HG02981 (cell line): ENCODE measurements around the gene KCNH6.

Source experiments
- ATAC-seq: cut with Tn5 transposase; IDR thresholded peaks from one replicate; pipeline ENCODE4 v1.9.1; 2021; ENCODE audit warnings: mild to moderate bottlenecking, moderate library complexity; ENCODE audit not compliant: unreplicated experiment

Gene KCNH6

GRCh38 chr17:63523253-63523855, at the start of gene KCNH6:
Gene KCNH6, plus strand, starts transcription at chr17:63523358. Its CDS starts 56 bp downstream, at chr17:63523414.
- ATAC-seq: no peak

GRCh38 chr17:63474174-63474573, 49.0 kb upstream of the KCNH6 start:
- ATAC-seq: no peak

GRCh38 chr17:63474586-63475460, 48.3 kb upstream of the KCNH6 start:
- ATAC-seq: no peak

DNA sequence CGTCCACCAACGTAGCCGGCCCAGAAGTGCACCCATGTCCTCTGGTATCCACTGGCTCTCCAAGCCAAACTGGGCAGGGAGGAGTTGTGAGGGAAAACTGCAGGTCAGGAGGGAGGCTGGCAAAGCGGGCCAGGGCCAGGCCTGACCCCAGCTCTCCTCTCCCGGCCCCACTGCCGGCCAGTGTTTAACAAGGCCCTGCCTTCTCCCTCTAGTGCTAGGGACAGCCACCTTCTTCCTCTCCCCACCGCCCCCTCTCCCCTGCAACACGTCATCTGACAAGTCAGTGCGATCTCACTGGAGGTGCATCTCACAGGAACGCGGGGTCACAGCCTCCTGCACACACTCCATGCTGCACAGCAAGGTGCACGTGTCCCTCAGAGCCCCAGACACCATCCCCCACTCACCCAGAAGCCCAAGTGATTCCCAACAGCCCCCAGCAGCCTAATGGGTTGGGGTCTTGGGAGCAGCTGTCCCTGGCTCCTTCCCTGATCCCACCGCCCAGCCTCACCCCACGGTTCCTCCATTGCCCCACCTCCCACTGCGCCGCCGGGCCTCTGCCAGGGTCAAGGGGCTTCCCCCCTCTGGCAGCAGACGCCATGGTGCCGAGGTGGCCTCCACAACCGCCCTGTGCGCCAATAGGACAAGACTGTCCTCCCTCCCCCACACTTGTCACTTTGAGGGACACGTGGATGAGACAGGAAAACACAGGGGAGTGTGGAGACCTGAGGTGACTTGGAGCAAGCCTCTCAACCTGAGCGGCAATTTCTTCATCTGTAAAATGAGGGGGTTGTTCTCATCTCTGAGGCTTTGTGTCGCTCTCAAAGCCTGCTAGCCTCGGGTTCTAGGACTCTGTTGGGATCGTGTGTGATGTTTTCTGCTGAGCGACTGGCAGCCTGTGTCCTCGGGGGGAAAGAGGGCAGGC, 47.4 kb upstream of the KCNH6 start:
- ATAC-seq: no peak

- ATAC-seq: no peak
Observed at GRCh38 chr17:63476459-63476853, 46.7 kb upstream of the KCNH6 start.

- ATAC-seq: peak; percentile 37
Observed at GRCh38 chr17:63476854-63477479, 46.2 kb upstream of the KCNH6 start, which contains the start of gene ACE. Gene ACE, plus strand, starts transcription at chr17:63477061. Its CDS starts 34 bp downstream, at chr17:63477095.

DNA sequence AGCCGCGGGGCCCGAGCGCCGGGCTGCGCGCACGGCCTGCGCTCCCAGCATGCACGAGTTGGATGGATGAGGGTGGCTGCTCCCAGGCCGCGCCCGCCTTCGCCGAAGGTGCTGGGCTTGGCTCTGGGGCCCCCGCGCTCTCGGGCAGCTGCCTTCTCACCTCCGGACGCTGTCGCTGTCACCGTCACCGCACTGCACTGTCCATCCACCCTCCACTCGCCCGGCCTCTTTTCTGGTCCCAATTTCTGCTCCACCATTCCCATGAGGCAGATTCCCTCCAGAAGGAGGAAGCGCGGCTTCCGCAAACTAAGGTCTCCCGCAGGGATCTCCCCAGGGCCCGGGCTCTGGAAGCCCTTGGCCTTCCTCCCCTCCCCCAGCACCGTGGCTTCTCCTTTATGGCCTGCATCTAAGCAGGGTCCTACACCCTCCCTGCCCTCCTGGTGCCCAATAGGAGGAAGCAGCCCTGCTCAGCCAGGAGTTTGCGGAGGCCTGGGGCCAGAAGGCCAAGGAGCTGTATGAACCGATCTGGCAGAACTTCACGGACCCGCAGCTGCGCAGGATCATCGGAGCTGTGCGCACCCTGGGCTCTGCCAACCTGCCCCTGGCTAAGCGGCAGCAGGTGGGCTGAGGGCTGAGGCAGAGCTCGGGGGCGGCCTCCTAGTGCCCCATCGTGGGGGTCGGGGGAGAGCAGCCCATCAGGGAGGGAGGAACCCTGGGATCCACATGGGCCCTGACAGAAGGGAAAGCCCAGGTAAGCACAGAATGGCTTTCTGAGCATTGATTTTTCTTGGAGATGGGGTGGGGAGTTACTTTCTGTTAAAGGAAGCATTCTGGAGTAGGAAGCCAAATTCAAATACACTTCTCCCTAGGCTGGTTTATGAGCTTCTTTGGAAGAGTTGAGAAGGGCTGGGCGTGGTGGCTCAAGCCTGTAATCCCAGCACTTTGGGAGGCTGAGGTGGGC, 45.4 kb upstream of the KCNH6 start:
- ATAC-seq: no peak

DNA sequence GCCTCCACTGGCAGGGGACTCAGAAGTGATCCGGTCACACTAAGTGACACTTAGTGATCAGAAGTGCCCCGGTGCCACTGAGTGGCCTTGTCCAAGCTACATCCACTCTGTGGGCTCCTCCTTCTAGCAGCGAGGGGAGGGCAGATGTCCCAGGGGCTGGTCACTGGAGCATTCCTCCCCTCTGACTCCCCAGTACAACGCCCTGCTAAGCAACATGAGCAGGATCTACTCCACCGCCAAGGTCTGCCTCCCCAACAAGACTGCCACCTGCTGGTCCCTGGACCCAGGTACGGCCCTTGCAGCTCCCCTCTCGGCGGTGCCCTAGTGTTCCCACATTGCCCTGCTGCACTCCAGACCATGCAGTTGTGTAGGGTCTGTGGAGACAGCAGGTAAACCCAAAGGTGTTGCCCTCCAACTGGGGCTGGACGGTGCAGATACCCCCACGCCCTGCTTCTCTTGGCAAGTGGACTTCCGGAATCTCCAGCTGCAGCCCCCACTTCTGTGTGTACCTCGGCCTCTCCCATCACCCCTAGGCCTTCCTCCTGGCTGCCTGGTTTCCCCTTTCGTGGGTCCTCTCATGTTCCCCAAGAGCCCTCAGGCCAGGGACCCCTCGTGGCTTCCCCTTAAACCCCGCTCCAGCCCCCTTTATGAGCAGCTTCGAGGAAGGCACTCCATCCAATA, 44.2 kb upstream of the KCNH6 start:
- peak; percentile 70 for ATAC-seq

- ATAC-seq: no peak
Observed at GRCh38 chr17:63479495-63480184, 43.5 kb upstream of the KCNH6 start.

DNA sequence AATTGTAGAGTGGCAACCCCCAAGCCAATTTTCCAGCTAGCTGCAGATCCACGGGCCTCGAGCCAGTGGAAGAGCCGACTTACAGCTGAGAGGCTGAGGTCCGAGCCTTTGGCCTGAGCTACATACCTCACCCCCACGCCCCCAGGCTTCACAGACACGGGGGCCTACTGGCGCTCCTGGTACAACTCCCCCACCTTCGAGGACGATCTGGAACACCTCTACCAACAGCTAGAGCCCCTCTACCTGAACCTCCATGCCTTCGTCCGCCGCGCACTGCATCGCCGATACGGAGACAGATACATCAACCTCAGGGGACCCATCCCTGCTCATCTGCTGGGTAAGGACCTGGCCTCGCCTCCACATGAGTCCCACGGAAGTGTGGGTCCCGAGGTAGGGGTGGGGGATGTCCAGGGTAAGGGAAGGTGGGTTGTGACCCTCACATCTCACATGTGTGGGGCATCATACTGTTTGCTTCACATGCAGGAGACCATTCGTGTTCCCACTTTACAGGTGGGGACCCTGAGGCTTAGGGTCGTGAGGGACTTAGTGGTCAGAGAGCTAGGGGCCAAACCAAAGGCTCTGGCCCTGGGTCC, 42.9 kb upstream of the KCNH6 start:
- ATAC-seq: no peak

DNA sequence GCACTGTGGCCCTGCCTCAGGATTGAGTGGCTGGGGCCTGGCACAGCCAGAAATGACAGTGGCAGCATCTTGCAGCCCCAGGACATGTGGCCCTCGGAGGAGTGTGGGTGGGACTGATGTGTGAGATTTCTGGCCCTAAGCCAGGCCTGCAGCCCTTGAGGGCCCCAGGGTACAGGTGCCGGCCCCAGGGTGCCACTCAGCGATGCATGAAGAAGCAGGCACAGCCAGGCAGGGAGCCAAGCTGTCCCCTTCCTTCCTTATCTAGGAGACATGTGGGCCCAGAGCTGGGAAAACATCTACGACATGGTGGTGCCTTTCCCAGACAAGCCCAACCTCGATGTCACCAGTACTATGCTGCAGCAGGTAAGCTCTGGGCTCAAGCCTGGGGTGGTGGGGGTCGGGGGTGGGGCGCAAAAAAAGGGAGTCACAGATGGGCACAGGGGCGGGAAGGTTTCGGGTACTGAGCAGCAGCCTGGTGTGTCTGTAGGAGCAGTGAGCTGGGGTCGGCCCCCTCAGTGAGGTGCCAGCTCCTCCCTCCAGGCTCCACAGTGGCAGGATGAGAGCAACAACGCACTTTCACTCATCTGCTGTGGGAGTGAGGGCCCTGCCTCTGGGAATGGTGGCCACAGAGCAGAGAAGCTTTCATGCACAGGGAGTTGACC, 42.2 kb upstream of the KCNH6 start:
- ATAC-seq: no peak

GRCh38 chr17:63481488-63481870, 41.7 kb upstream of the KCNH6 start:
- no peak for ATAC-seq

GRCh38 chr17:63482509-63482908, 40.6 kb upstream of the KCNH6 start:
- no peak for ATAC-seq

- no peak for ATAC-seq
Observed at GRCh38 chr17:63483038-63483437, 40.1 kb upstream of the KCNH6 start.

- no peak for ATAC-seq
Observed at GRCh38 chr17:63483655-63484575, 39.2 kb upstream of the KCNH6 start.

GRCh38 chr17:63486317-63487013, 36.7 kb upstream of the KCNH6 start:
- ATAC-seq: no peak
